HEK293 (cell line): ENCODE results near the gene XRCC2.

Source experiments
- CTCF ChIA-PET: fragments of 350-600 bp; formaldehyde crosslinking; extraction: SDS; loops from one replicate; lab custom pipeline; 2021; ENCODE audit warnings: antibody characterized with exemption; lab: Yijun Ruan, JAX
- POLR2A ChIA-PET: fragments of 300-600 bp; formaldehyde crosslinking; extraction: SDS; loops from one replicate; lab custom pipeline; 2020; ENCODE audit warnings: antibody characterized with exemption, inconsistent platforms; lab: Yijun Ruan, JAX
- H3K27ac ChIP-seq: fragments of 200-500 bp; sonication (Bioruptor generic); 2 replicates; pipeline ENCODE4 v1.5.1; 2014; ENCODE audit warnings: low read depth, low read length, control low read depth, inconsistent platforms; ENCODE audit errors: extremely low read depth
- H3K36me3 ChIP-seq, 2 experiments: fragments of 200-500 bp in 1 of 2; sonication (Bioruptor generic) in 1 of 2; 1 replicate in 1 of 2; 2 replicates in 1 of 2; pipeline ENCODE4 v1.5.1; 2014 to 2017; ENCODE audit warnings: inconsistent platforms in 2 of 2, low read length in 2 of 2; ENCODE audit not compliant: control insufficient read depth in 2 of 2, insufficient read depth in 1 of 2
- H3K4me1 ChIP-seq: fragments of 200-500 bp; sonication (Bioruptor generic); 2 replicates; pipeline ENCODE4 v1.5.1; 2014; ENCODE audit warnings: mild to moderate bottlenecking, low read length, inconsistent platforms; ENCODE audit not compliant: control insufficient read depth, insufficient read depth
- H3K4me3 ChIP-seq: 2 replicates; pipeline ENCODE4 v1.5.1; 2011; ENCODE audit warnings: low read depth, mild to moderate bottlenecking, control low read depth, low read length, moderate library complexity
- H3K9me3 ChIP-seq: fragments of 200-500 bp; sonication (Bioruptor generic); 2 replicates; pipeline ENCODE4 v1.5.1; 2014; ENCODE audit warnings: low read depth, low read length, inconsistent platforms; ENCODE audit not compliant: control insufficient read depth, insufficient read depth
- BCL11A ChIP-seq: fragments of 450-650 bp; formaldehyde crosslinking; IDR thresholded peaks from 2 replicates; pipeline ENCODE4 v1.5.1; 2016; ENCODE audit warnings: low read depth, missing biosample characterization, missing genetic modification characterization
- BCL6B ChIP-seq: fragments of 450-650 bp; formaldehyde crosslinking; IDR thresholded peaks from 2 replicates; pipeline ENCODE4 v1.5.1; 2017; ENCODE audit warnings: missing biosample characterization, missing genetic modification characterization
- FEZF1 ChIP-seq: fragments of 450-650 bp; formaldehyde crosslinking; IDR thresholded peaks from 2 replicates; pipeline ENCODE4 v1.5.1; 2016; ENCODE audit warnings: missing biosample characterization, missing genetic modification characterization
- HOXD13 ChIP-seq: sonication (generic); formaldehyde crosslinking; IDR thresholded peaks from 2 replicates; pipeline ENCODE4 v1.8.0; 2022; ENCODE audit warnings: missing genetic modification reagents, borderline replicate concordance
- KLF10 ChIP-seq: fragments of 450-650 bp; IDR thresholded peaks from 2 replicates; pipeline ENCODE4 v1.5.1; 2018; ENCODE audit warnings: missing biosample characterization, mild to moderate bottlenecking, missing genetic modification characterization
- KLF16 ChIP-seq: fragments of 450-650 bp; formaldehyde crosslinking; IDR thresholded peaks from 2 replicates; pipeline ENCODE4 v1.5.1; 2017; ENCODE audit warnings: missing biosample characterization, missing genetic modification characterization
- KLF9 ChIP-seq: fragments of 450-650 bp; formaldehyde crosslinking; IDR thresholded peaks from 2 replicates; pipeline ENCODE4 v1.5.1; 2016; ENCODE audit warnings: missing biosample characterization, missing genetic modification characterization, low read depth
- PATZ1 ChIP-seq: fragments of 450-650 bp; formaldehyde crosslinking; IDR thresholded peaks from 2 replicates; pipeline ENCODE4 v1.5.1; 2016; ENCODE audit warnings: missing biosample characterization, missing genetic modification characterization
- REPIN1 ChIP-seq: fragments of 450-650 bp; formaldehyde crosslinking; IDR thresholded peaks from 2 replicates; pipeline ENCODE4 v1.5.1; 2017; ENCODE audit warnings: missing biosample characterization, missing genetic modification characterization, low read depth
- SP7 ChIP-seq: fragments of 450-650 bp; formaldehyde crosslinking; IDR thresholded peaks from 2 replicates; pipeline ENCODE4 v1.5.1; 2016; ENCODE audit warnings: missing biosample characterization, missing genetic modification characterization
- ZBTB11 ChIP-seq: fragments of 450-650 bp; formaldehyde crosslinking; conservative IDR thresholded peaks from 2 replicates; pipeline ENCODE4 v1.5.1; 2016; ENCODE audit warnings: low read depth, missing biosample characterization, missing genetic modification characterization
- ZBTB8A ChIP-seq: fragments of 450-650 bp; formaldehyde crosslinking; IDR thresholded peaks from 2 replicates; pipeline ENCODE4 v1.5.1; 2016; ENCODE audit warnings: missing biosample characterization, missing genetic modification characterization
- ZNF10 ChIP-seq: fragments of 450-650 bp; formaldehyde crosslinking; IDR thresholded peaks from 2 replicates; pipeline ENCODE4 v1.5.1; 2017; ENCODE audit warnings: missing biosample characterization, missing genetic modification characterization
- ZNF202 ChIP-seq: fragments of 450-650 bp; formaldehyde crosslinking; IDR thresholded peaks from 2 replicates; pipeline ENCODE4 v1.5.1; 2016; ENCODE audit warnings: missing biosample characterization, missing genetic modification characterization, borderline replicate concordance
- ZNF211 ChIP-seq: fragments of 450-650 bp; formaldehyde crosslinking; IDR thresholded peaks from 2 replicates; pipeline ENCODE4 v1.5.1; 2016; ENCODE audit warnings: low read depth, missing biosample characterization, missing genetic modification characterization
- ZNF24 ChIP-seq: fragments of 450-650 bp; formaldehyde crosslinking; IDR thresholded peaks from 2 replicates; pipeline ENCODE4 v1.5.1; 2016; ENCODE audit warnings: missing biosample characterization, missing genetic modification characterization
- ZNF274 ChIP-seq, 2 experiments: fragments of 200-500 bp in 1 of 2; fragments of 450-650 bp in 1 of 2; sonication (Bioruptor generic) in 1 of 2; formaldehyde crosslinking in 1 of 2; IDR thresholded peaks; 2 replicates each; pipeline versions ENCODE4 v1.5.1 to v1.6.1; 2014 to 2016; ENCODE audit warnings: borderline replicate concordance in 1 of 2, inconsistent platforms in 1 of 2, low read length in 1 of 2, missing biosample characterization in 1 of 2, missing genetic modification characterization in 1 of 2
- ZNF302 ChIP-seq: fragments of 450-650 bp; formaldehyde crosslinking; IDR thresholded peaks from 2 replicates; pipeline ENCODE4 v1.5.1; 2016; ENCODE audit warnings: missing biosample characterization, missing genetic modification characterization, low read depth
- ZNF37A ChIP-seq: fragments of 450-650 bp; IDR thresholded peaks from 2 replicates; pipeline ENCODE4 v1.5.1; 2018; ENCODE audit warnings: missing biosample characterization, missing genetic modification characterization
- ZNF423 ChIP-seq: fragments of 450-650 bp; formaldehyde crosslinking; IDR thresholded peaks from 2 replicates; pipeline ENCODE4 v1.5.1; 2016; ENCODE audit warnings: missing biosample characterization, missing genetic modification characterization
- ZNF426 ChIP-seq: fragments of 450-650 bp; formaldehyde crosslinking; IDR thresholded peaks from 2 replicates; pipeline ENCODE4 v1.5.1; 2017; ENCODE audit warnings: missing biosample characterization, missing genetic modification characterization, mild to moderate bottlenecking, inconsistent platforms, moderate library complexity
- ZNF473 ChIP-seq: fragments of 450-650 bp; formaldehyde crosslinking; IDR thresholded peaks from 2 replicates; pipeline ENCODE4 v1.5.1; 2017; ENCODE audit warnings: missing biosample characterization, missing genetic modification characterization
- ZNF561 ChIP-seq: fragments of 450-650 bp; IDR thresholded peaks from 2 replicates; pipeline ENCODE4 v1.5.1; 2018; ENCODE audit warnings: missing biosample characterization, missing genetic modification characterization, borderline replicate concordance
- ZNF670 ChIP-seq: fragments of 450-650 bp; formaldehyde crosslinking; IDR thresholded peaks from 2 replicates; pipeline ENCODE4 v1.5.1; 2016; ENCODE audit warnings: missing biosample characterization, missing genetic modification characterization, low read depth
- ZNF677 ChIP-seq: fragments of 450-650 bp; IDR thresholded peaks from 2 replicates; pipeline ENCODE4 v1.5.0; 2018; ENCODE audit warnings: missing biosample characterization, mild to moderate bottlenecking, missing genetic modification characterization, moderate library complexity
- ZNF830 ChIP-seq: fragments of 450-650 bp; IDR thresholded peaks from 2 replicates; pipeline ENCODE4 v1.5.0; 2018; ENCODE audit warnings: missing biosample characterization, missing genetic modification characterization, low read depth, mild to moderate bottlenecking, moderate library complexity

Gene XRCC2

GRCh38 chr7:152675759-152676636 lies at the start of gene XRCC2 (continued):
- TF ChIP-seq ZBTB11 (tag by site-specific recombination) = peak; percentile 63
- no peak for TF ChIP-seq ZNF426 (tag by site-specific recombination)
- TF ChIP-seq FEZF1 (tag by site-specific recombination) = no peak
- no peak for TF ChIP-seq ZNF473 (tag by site-specific recombination)
- TF ChIP-seq ZNF830 = no peak
- no peak for TF ChIP-seq ZNF202 (tag by site-specific recombination)
- TF ChIP-seq SP7 = peak; percentile 76
- peak; percentile 78 for TF ChIP-seq KLF9 (tag by site-specific recombination)
- peak; percentile 99 for TF ChIP-seq ZBTB8A (tag by site-specific recombination)
- TF ChIP-seq ZNF423 (tag by site-specific recombination) = peak; percentile 54
- TF ChIP-seq KLF16 (tag by site-specific recombination) = peak; percentile 76
- peak; percentile 54; the same call in 1 of the 2 replicates for TF ChIP-seq KLF10
- no peak for TF ChIP-seq ZNF677 (tag by site-specific recombination)
- peak; percentile 84 for TF ChIP-seq PATZ1 (tag by site-specific recombination)
- peak; percentile 35; the same call in 1 of the 2 replicates for TF ChIP-seq ZNF24 (tag by site-specific recombination)
- TF ChIP-seq BCL6B (tag by site-specific recombination) = no peak
- TF ChIP-seq ZNF561 = no peak

- Histone ChIP-seq H3K4me1 (no peaks in the 10 kb centered on the region), H3K27ac (no peak overlapping the region), H3K9me3 (no peaks in the 10 kb centered on the region), H3K4me3 (no peak overlapping the region), H3K36me3 (no peaks in the 10 kb centered on the region)
- TF ChIP-seq ZNF670 (tag by site-specific recombination) (no peak), ZNF37A (tag by site-specific recombination) (no peak), HOXD13 (CRISPR knock-in tag) (no peak), BCL11A (no peak), REPIN1 (tag by site-specific recombination) (no peak), ZNF211 (tag by site-specific recombination) (no peak), ZNF302 (no peak), ZNF423 (tag by site-specific recombination) (no peak), ZNF10 (no peak), ZNF274 (IDR thresholded peaks at IDR 0.05; ENCODE audit: low read length) (no peak), ZNF274 (tag by site-specific recombination; IDR thresholded peaks at IDR 0.05; ENCODE audit: borderline replicate concordance) (no peak)
- CTCF ChIA-PET = interaction anchor here (0.7 kb wide), 3 partner anchors 17 to 173 kb away, joined by 4 to 8 read pairs (median 5); no protein-coding TSS in a partner anchor
- POLR2A ChIA-PET = no interaction called here
Observed at GRCh38 chr7:152723364-152723763, 47.4 kb upstream of the XRCC2 start.
